ENCODE data around the gene DSC3. TPM values are rescaled to one million over a fixed set of nuclear protein-coding genes. Genes with fewer than 3 reads are reported as not detected.

Gene DSC3
- total RNA-seq, 2 experiments from 2014 or later = not detected

DNA sequence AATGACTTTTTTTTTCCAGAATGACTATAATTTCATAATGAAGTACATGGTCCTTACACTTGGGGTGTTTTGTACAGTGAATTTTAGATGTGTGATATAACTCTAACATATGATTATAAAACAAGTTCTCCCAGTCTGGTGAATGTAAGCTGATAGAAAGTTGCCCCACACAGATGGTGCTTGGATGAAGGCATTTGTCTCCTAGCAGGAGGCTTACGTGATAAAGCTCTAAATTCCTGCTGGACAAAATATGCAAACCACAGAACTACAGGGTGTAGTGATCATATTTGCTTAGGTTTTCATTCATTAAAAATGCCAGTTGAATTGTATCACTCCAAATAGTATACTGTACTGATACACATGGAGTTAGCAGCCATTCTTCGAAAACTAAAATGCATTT, 85.5 kb downstream of the DSC3 start:
- H3K27ac ChIP-seq (ENCODE audit: low read depth, low read length, poor library complexity, severe bottlenecking) = no peak overlapping the region
- H3K9me2 ChIP-seq (ENCODE audit: insufficient read depth, low read length) = no peaks in the 10 kb centered on the region
- H3K79me2 ChIP-seq (ENCODE audit: insufficient read depth, low read depth, low read length) = no peaks in the 10 kb centered on the region
- no peak for TF ChIP-seq EZH2phosphoT487 (IDR thresholded peaks at IDR 0.05; ENCODE audit: borderline replicate concordance, low read depth, low read length)
- TF ChIP-seq, protein P1, sequence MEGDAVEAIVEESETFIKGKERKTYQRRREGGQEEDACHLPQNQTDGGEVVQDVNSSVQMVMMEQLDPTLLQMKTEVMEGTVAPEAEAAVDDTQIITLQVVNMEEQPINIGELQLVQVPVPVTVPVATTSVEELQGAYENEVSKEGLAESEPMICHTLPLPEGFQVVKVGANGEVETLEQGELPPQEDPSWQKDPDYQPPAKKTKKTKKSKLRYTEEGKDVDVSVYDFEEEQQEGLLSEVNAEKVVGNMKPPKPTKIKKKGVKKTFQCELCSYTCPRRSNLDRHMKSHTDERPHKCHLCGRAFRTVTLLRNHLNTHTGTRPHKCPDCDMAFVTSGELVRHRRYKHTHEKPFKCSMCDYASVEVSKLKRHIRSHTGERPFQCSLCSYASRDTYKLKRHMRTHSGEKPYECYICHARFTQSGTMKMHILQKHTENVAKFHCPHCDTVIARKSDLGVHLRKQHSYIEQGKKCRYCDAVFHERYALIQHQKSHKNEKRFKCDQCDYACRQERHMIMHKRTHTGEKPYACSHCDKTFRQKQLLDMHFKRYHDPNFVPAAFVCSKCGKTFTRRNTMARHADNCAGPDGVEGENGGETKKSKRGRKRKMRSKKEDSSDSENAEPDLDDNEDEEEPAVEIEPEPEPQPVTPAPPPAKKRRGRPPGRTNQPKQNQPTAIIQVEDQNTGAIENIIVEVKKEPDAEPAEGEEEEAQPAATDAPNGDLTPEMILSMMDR (conservative IDR thresholded peaks at IDR 0.05; ENCODE audit: low read length) = no peak
- no peaks in the 10 kb centered on the region for H3K9me3 ChIP-seq (ENCODE audit: low read length)
- H3K4me2 ChIP-seq (ENCODE audit: low read length) = no peak overlapping the region
- BruUV-seq (replicated peaks) = no TSS peak
- H2AFZ ChIP-seq (ENCODE audit: low read length) = no peak overlapping the region
- no peaks in the 10 kb centered on the region for H4K20me1 ChIP-seq (ENCODE audit: insufficient read depth, low read length)
- no peaks in the 10 kb centered on the region for H3K36me3 ChIP-seq (ENCODE audit: insufficient read depth, low read length)
- DNase-seq (ENCODE audit: low spot score) = no peak
- H3K4me3 ChIP-seq (ENCODE audit: low read depth, low read length, poor library complexity, severe bottlenecking) = no peak overlapping the region
- CTCF ChIA-PET (ENCODE audit: unreplicated experiment) = no interaction called here
- POLR2A ChIA-PET = no interaction called here
- intact Hi-C loops (cut with micrococcal nuclease; ENCODE audit: unreplicated experiment) = no loop called here
- no peaks in the 10 kb centered on the region for H3K4me1 ChIP-seq (ENCODE audit: insufficient read depth, low read length, poor library complexity, severe bottlenecking)

DNA sequence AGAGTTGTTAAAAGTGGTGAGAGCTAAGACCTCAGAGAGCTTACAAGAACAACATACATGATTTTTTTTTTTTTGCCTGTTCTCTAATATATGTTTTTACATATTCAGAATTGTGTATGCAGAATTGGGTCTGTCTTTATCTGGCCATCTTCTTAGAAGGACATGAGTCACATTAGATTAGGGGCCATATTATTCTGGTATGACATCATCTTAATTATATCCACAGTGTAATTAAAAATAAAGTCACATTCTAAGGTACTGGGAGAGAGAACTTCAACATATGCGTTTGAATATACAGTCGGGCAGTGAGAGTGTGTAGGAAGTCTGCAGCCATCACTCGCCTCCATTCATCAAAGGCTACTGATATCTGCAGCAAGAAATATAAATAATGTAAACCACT, 88.3 kb downstream of the DSC3 start:
- no peaks in the 10 kb centered on the region for H3K9me3 ChIP-seq (ENCODE audit: low read length)
- no peaks in the 10 kb centered on the region for H3K4me1 ChIP-seq (ENCODE audit: insufficient read depth, low read length, poor library complexity, severe bottlenecking)
- no peak overlapping the region for H3K27ac ChIP-seq (ENCODE audit: low read depth, low read length, poor library complexity, severe bottlenecking)
- H2AFZ ChIP-seq (ENCODE audit: low read length) = no peak overlapping the region
- no peaks in the 10 kb centered on the region for H3K79me2 ChIP-seq (ENCODE audit: insufficient read depth, low read depth, low read length)
- no peak overlapping the region for H3K4me3 ChIP-seq (ENCODE audit: low read depth, low read length, poor library complexity, severe bottlenecking)
- BruUV-seq (replicated peaks) = no TSS peak
- intact Hi-C loops (cut with micrococcal nuclease; ENCODE audit: unreplicated experiment) = no loop called here
- H3K36me3 ChIP-seq (ENCODE audit: insufficient read depth, low read length) = no peaks in the 10 kb centered on the region
- no peak overlapping the region for H3K4me2 ChIP-seq (ENCODE audit: low read length)
- no peak for DNase-seq (ENCODE audit: low spot score)
- CTCF ChIA-PET (ENCODE audit: unreplicated experiment) = no interaction called here
- POLR2A ChIA-PET = interaction anchor here (0.6 kb wide), 2 partner anchors 10 to 369 kb away, joined by 3 to 4 read pairs; no protein-coding TSS in a partner anchor
- no peak for TF ChIP-seq EZH2phosphoT487 (IDR thresholded peaks at IDR 0.05; ENCODE audit: borderline replicate concordance, low read depth, low read length)
- TF ChIP-seq, protein P1 (conservative IDR thresholded peaks at IDR 0.05; ENCODE audit: low read length) = no peak
- H3K9me2 ChIP-seq (ENCODE audit: insufficient read depth, low read length) = no peaks in the 10 kb centered on the region
- no peaks in the 10 kb centered on the region for H4K20me1 ChIP-seq (ENCODE audit: insufficient read depth, low read length)

DNA sequence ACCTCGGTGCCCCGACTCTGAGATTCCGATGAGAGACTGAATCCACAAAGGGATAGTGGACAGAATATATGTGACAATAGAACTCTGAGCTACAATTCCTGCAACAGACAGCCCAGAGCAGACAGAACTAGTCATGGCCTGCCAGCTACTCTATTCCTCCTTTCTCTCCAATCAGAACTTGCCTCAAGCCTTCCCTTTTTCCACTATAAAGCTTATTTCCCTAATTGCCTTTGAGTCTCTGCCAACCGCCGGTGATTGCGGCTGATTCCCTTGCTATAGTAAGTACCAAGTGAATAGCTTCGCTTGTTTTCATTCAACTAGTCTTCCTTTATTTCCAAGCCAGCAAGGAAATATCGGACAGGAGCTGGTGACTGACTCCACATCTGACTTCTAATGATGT, 96.8 kb downstream of the DSC3 start:
- no peak overlapping the region for H2AFZ ChIP-seq (ENCODE audit: low read length)
- no peaks in the 10 kb centered on the region for H3K9me3 ChIP-seq (ENCODE audit: low read length)
- H3K4me1 ChIP-seq (ENCODE audit: insufficient read depth, low read length, poor library complexity, severe bottlenecking) = no peaks in the 10 kb centered on the region
- BruUV-seq (replicated peaks) = no TSS peak
- ChIA-PET POLR2A (no interaction called here), CTCF (ENCODE audit: unreplicated experiment) (no interaction called here)
- no peak overlapping the region for H3K4me3 ChIP-seq (ENCODE audit: low read depth, low read length, poor library complexity, severe bottlenecking)
- TF ChIP-seq, protein P1 (conservative IDR thresholded peaks at IDR 0.05; ENCODE audit: low read length) = no peak
- TF ChIP-seq EZH2phosphoT487 (IDR thresholded peaks at IDR 0.05; ENCODE audit: borderline replicate concordance, low read depth, low read length) = no peak
- H3K27ac ChIP-seq (ENCODE audit: low read depth, low read length, poor library complexity, severe bottlenecking) = no peak overlapping the region
- intact Hi-C loops (cut with micrococcal nuclease; ENCODE audit: unreplicated experiment) = no loop called here
- DNase-seq (ENCODE audit: low spot score) = no peak
- H3K4me2 ChIP-seq (ENCODE audit: low read length) = no peak overlapping the region
- no peaks in the 10 kb centered on the region for H3K36me3 ChIP-seq (ENCODE audit: insufficient read depth, low read length)
- H4K20me1 ChIP-seq (ENCODE audit: insufficient read depth, low read length) = no peaks in the 10 kb centered on the region
- H3K79me2 ChIP-seq (ENCODE audit: insufficient read depth, low read depth, low read length) = no peaks in the 10 kb centered on the region
- no peaks in the 10 kb centered on the region for H3K9me2 ChIP-seq (ENCODE audit: insufficient read depth, low read length)

Data from OCI-LY7 (cell line).